ENCODE results near the gene A1CF. TPM values are rescaled to one million over a fixed set of nuclear protein-coding genes. Genes with fewer than 3 reads are reported as not detected.

A1CF gene
- total and polyA plus RNA-seq, 2 of the 8 experiments (the other 6 are each of a cell fraction or from before 2014, with no cell fraction given) = not detected

DNA sequence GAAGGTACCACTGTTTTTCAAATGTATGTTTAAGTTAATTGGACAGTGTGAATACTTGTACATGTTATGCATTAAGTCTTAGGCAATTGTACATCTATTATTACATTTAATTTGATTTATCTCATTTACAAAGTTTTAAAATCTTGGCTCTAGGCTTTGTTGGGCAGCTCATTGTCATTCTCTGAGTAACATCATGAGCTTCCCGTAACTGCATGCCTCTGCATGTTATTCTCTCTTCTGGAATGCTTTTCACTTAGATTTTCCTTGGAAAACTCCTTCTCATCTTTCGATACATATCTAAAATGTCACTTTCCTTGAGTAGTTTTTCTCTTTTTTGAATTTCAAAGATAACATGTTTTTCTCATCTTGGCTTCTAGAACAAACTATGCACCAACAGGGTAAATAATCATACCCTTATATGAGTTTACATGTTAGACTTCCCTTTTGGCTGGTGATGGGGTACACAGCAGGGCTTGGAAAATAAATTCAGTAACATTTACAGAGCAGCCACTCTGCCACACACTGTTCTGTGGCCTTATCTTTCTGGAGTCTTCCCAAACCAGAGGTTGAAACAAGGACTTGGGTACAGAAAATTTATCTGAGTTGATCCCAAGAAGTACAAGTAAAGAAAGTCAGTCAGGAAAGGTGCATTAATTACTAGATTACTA is 42.2 kb upstream of the A1CF start:
- no peak overlapping the region for H4K5ac ChIP-seq (ENCODE audit: insufficient read length, low read depth, low read length)
- no peak overlapping the region for H3K56ac ChIP-seq (replicated peaks; ENCODE audit: insufficient read length, low read depth, low read length)
- no peak overlapping the region for H2BK5ac ChIP-seq (ENCODE audit: low read depth, low read length)
- H3K23me2 ChIP-seq (ENCODE audit: low read depth, low read length) = no peaks in the 10 kb centered on the region
- no peak overlapping the region for H3K14ac ChIP-seq (ENCODE audit: insufficient read length)
- DNase-seq (ENCODE audit: low read depth in 1 of 2, low spot score in 2 of 2) (no peak), FAIRE-seq (no peak)
- 86% methylated on average over 2 of the region's 2 CpGs; no CpG with 5 or more reads in 1 of the 2 experiments for WGBS, 2 experiments (ENCODE audit: extremely low coverage in 1 of 2, insufficient coverage in 1 of 2, insufficient read length in 1 of 2, insufficient replicate concordance in 2 of 2, low coverage in 1 of 2, low lambda C conversion rate in 2 of 2, missing lambda C conversion rate in 1 of 2)
- no peaks in the 10 kb centered on the region for H3K4me1 ChIP-seq (replicated peaks in 1 of 4; ENCODE audit: control insufficient read depth in 3 of 4, insufficient read depth in 4 of 4, low read length in 3 of 4)
- no peak overlapping the region for H3K4ac ChIP-seq (replicated peaks; ENCODE audit: insufficient read length, low read depth, low read length)
- ChIA-PET POLR2A (ENCODE audit: partially characterized antibody) (no interaction called here), CTCF (ENCODE audit: partially characterized antibody) (interaction anchor here (0.6 kb wide), 1 partner anchor 9 kb away, joined by 3 read pairs; no protein-coding TSS in a partner anchor)
- no peaks in the 10 kb centered on the region for H3K27me3 ChIP-seq (replicated peaks in 1 of 4; ENCODE audit: control insufficient read depth in 3 of 4, extremely low read depth in 1 of 4, insufficient read depth in 3 of 4, low read length in 3 of 4)
- no peak overlapping the region for H2AFZ ChIP-seq (ENCODE audit: low read length)
- H3K9me3 ChIP-seq (ENCODE audit: insufficient read depth in 2 of 2, low read depth in 1 of 2, low read length in 1 of 2) = peaks cover 9 to 15% of the 10 kb centered on the region in 2 experiments
- no peak overlapping the region for H3K27ac ChIP-seq (ENCODE audit: low read depth, low read length)
- no peaks in the 10 kb centered on the region for H3K79me2 ChIP-seq (ENCODE audit: control insufficient read depth in 1 of 2, insufficient read depth in 2 of 2, low read length in 2 of 2)
- H2BK120ac ChIP-seq (replicated peaks; ENCODE audit: low read depth, low read length) = no peak overlapping the region
- H4K91ac ChIP-seq (replicated peaks; ENCODE audit: insufficient read length, low read length) = no peak overlapping the region
- H4K20me1 ChIP-seq (replicated peaks in 1 of 2; ENCODE audit: control insufficient read depth in 1 of 2, insufficient read depth in 2 of 2, low read length in 2 of 2) = no peaks in the 10 kb centered on the region
- H3K9ac ChIP-seq (replicated peaks in 1 of 4; ENCODE audit: extremely low read depth in 1 of 4, low read depth in 3 of 4, low read length in 3 of 4) = no peak overlapping the region
- no peak overlapping the region for H3K4me2 ChIP-seq (ENCODE audit: insufficient read depth in 1 of 2, low read depth in 2 of 2, low read length in 2 of 2)
- H3K36me3 ChIP-seq (ENCODE audit: control insufficient read depth in 2 of 4, insufficient read depth in 4 of 4, low read length in 3 of 4) = 0 out of 8 replicates have a peak, but pooled peaks cover 0 to under 1% (median 0%) of the 10 kb centered on the region in 4 experiments
- H3K18ac ChIP-seq (ENCODE audit: extremely low read depth, low read length) = no peak overlapping the region
- H2BK12ac ChIP-seq (ENCODE audit: low read depth, low read length) = no peak overlapping the region
- H3K79me1 ChIP-seq (ENCODE audit: low read depth, low read length) = no peaks in the 10 kb centered on the region
- H2BK15ac ChIP-seq (ENCODE audit: low read length) = no peak overlapping the region
- no peak overlapping the region for H2AK5ac ChIP-seq (ENCODE audit: low read depth, low read length)
- H3K4me3 ChIP-seq (ENCODE audit: extremely low read depth in 1 of 4, insufficient read depth in 2 of 4, low read depth in 3 of 4, low read length in 4 of 4) = no peak overlapping the region
- H2BK20ac ChIP-seq (ENCODE audit: low read length) = no peak overlapping the region
- no peak overlapping the region for H3K23ac ChIP-seq (ENCODE audit: insufficient read length)
- H4K8ac ChIP-seq (ENCODE audit: extremely low read depth, insufficient read depth, low read length) = no peak overlapping the region
